Natural killer cell (primary cell): ENCODE results near the gene FANCD2. TPM values are rescaled to one million over a fixed set of nuclear protein-coding genes. Genes with fewer than 3 reads are reported as not detected.
"Not testable (repeated sequence)": the region's sequence is repeated elsewhere in the genome, so short reads cannot be mapped to it uniquely, and the experiment has no call there.

Experiments used
- ATAC-seq, 3 donors: fragments of 150-1000 bp in 2 of 3; fragments of 200-7000 bp in 1 of 3; cut with Tn5 transposase; 1 replicate in 1 of 3; 2 replicates in 2 of 3; pipeline ENCODE4 v1.10.0; 2021; ENCODE audit warnings: mild to moderate bottlenecking in 2 of 3, moderate library complexity in 2 of 3
- DNase-seq, 2 donors: peaks; one replicate each; pipeline versions ENCODE4 v3.0.0 to v3.0.0-alpha.2; 2013 to 2021; ENCODE audit warnings: mixed read lengths in 1 of 2
- H3K27ac ChIP-seq: one replicate; pipeline ENCODE4 v1.5.1; 2013; ENCODE audit warnings: mild to moderate bottlenecking, low read length
- H3K27me3 ChIP-seq: one replicate; pipeline ENCODE4 v1.6.1; 2013; ENCODE audit warnings: low read length; ENCODE audit not compliant: control insufficient read depth, insufficient read depth
- H3K36me3 ChIP-seq: one replicate; pipeline ENCODE4 v1.6.1; 2013; ENCODE audit warnings: low read length; ENCODE audit not compliant: control insufficient read depth, insufficient read depth
- H3K4me1 ChIP-seq: one replicate; pipeline ENCODE4 v1.6.1; 2013; ENCODE audit warnings: low read length; ENCODE audit not compliant: control insufficient read depth, insufficient read depth
- H3K4me3 ChIP-seq: one replicate; pipeline ENCODE4 v1.5.1; 2013; ENCODE audit warnings: low read length
- H3K9me3 ChIP-seq: one replicate; pipeline ENCODE4 v1.6.1; 2013; ENCODE audit warnings: low read length; ENCODE audit not compliant: control insufficient read depth, insufficient read depth
- H3K27ac Mint-ChIP-seq, 2 donors: one replicate each; pipeline ENCODE4 v1.8.0; 2022; ENCODE audit warnings: mild to moderate bottlenecking in 2 of 2, mixed read lengths in 2 of 2, moderate library complexity in 1 of 2
- H3K27me3 Mint-ChIP-seq, 2 donors: one replicate each; pipeline ENCODE4 v1.8.0; 2022; ENCODE audit warnings: low read depth in 2 of 2, mixed read lengths in 2 of 2
- H3K36me3 Mint-ChIP-seq: one replicate; pipeline ENCODE4 v1.8.0; 2022; ENCODE audit warnings: mixed read lengths
- H3K4me1 Mint-ChIP-seq, 2 donors: one replicate each; pipeline ENCODE4 v1.8.0; 2022; ENCODE audit warnings: mixed read lengths in 2 of 2
- H3K4me3 Mint-ChIP-seq: one replicate; pipeline ENCODE4 v1.8.0; 2022; ENCODE audit warnings: mild to moderate bottlenecking, moderate library complexity, mixed read lengths
- H3K9me3 Mint-ChIP-seq, 2 donors: one replicate each; pipeline ENCODE4 v1.8.0; 2022; ENCODE audit warnings: mixed read lengths in 2 of 2
- CTCF ChIP-seq: fragments of 200-600 bp; IDR thresholded peaks from one replicate; pipeline ENCODE4 v1.8.0; 2022; ENCODE audit warnings: antibody characterized with exemption
- WGBS: methylation state at CpG from one replicate; pipeline ENCODE4 v1.1.7; 2013; ENCODE audit warnings: missing lambda C conversion rate; ENCODE audit not compliant: insufficient coverage; 5-methylcytosine and 5-hydroxymethylcytosine counted together
- intact Hi-C: fragments of 100-400 bp; cut with micrococcal nuclease; formaldehyde crosslinking; loops from one replicate; pipeline ENCODE4 v1.14.2; 2022
- total RNA-seq, 4 donors: library from RNA; stranded (reverse); fragments of 120-200 nt in 1 of 4; gene quantifications; one replicate each; pipeline versions ENCODE4 v1.2.3 to v1.2.4, GENCODE V29; 2013 to 2022

The FANCD2 gene
- total RNA-seq, 3 donors from 2014 or later (not counting 1 experiment from before 2014, with no cell fraction given) = 9.0 to 15.7 (median 14.6) TPM

GRCh38 chr3:10081871-10082270, 55.6 kb downstream of the FANCD2 start:
- H3K4me3 Mint-ChIP-seq = no peak overlapping the region
- Histone ChIP-seq H3K9me3 (no peaks in the 10 kb centered on the region), H3K36me3 (peaks cover 2% of the 10 kb centered on the region), H3K4me3 (no peak overlapping the region), H3K4me1 (no peaks in the 10 kb centered on the region), H3K27ac (no peak overlapping the region), H3K27me3 (no peaks in the 10 kb centered on the region)
- H3K27me3 Mint-ChIP-seq = no peaks in the 10 kb centered on the region
- intact Hi-C loops = no loop called here
- no peak for DNase-seq
- TF ChIP-seq CTCF = no peak
- 98% methylated on average over 4 of the region's 4 CpGs for WGBS
- H3K9me3 Mint-ChIP-seq = no peaks in the 10 kb centered on the region
- H3K27ac Mint-ChIP-seq = no peak overlapping the region
- H3K36me3 Mint-ChIP-seq = no peaks in the 10 kb centered on the region
- H3K4me1 Mint-ChIP-seq = no peaks in the 10 kb centered on the region
- ATAC-seq = no peak

GRCh38 chr3:10085738-10086137, 59.5 kb downstream of the FANCD2 start:
- H3K4me3 Mint-ChIP-seq = no peak overlapping the region
- no peaks in the 10 kb centered on the region for H3K27me3 ChIP-seq
- no peaks in the 10 kb centered on the region for H3K9me3 ChIP-seq
- DNase-seq (no peak), ATAC-seq (no peak)
- 87% methylated on average over 1 of the region's 1 CpG for WGBS
- H3K27ac ChIP-seq = no peak overlapping the region
- H3K36me3 Mint-ChIP-seq = no peaks in the 10 kb centered on the region
- intact Hi-C loops = no loop called here
- no peaks in the 10 kb centered on the region for H3K9me3 Mint-ChIP-seq
- no peaks in the 10 kb centered on the region for H3K4me1 ChIP-seq
- H3K27me3 Mint-ChIP-seq = no peaks in the 10 kb centered on the region
- no peak for TF ChIP-seq CTCF
- H3K4me3 ChIP-seq = no peak overlapping the region
- H3K27ac Mint-ChIP-seq = no peak overlapping the region
- peaks cover 4% of the 10 kb centered on the region for H3K36me3 ChIP-seq
- H3K4me1 Mint-ChIP-seq = no peaks in the 10 kb centered on the region

GRCh38 chr3:10088256-10088655, 62.0 kb downstream of the FANCD2 start:
- Mint-ChIP-seq H3K4me1 (no peaks in the 10 kb centered on the region), H3K4me3 (no peak overlapping the region), H3K36me3 (peaks cover 8% of the 10 kb centered on the region), H3K9me3 (no peaks in the 10 kb centered on the region), H3K27me3 (no peaks in the 10 kb centered on the region), H3K27ac (no peak overlapping the region)
- ATAC-seq = no peak
- no peaks in the 10 kb centered on the region for H3K9me3 ChIP-seq
- no peak overlapping the region for H3K4me3 ChIP-seq
- no peak for TF ChIP-seq CTCF
- H3K4me1 ChIP-seq = no peaks in the 10 kb centered on the region
- WGBS = 100% methylated on average over 4 of the region's 4 CpGs
- no peaks in the 10 kb centered on the region for H3K27me3 ChIP-seq
- intact Hi-C loops = no loop called here
- no peak for DNase-seq
- peaks cover 2% of the 10 kb centered on the region for H3K36me3 ChIP-seq
- no peak overlapping the region for H3K27ac ChIP-seq

GRCh38 chr3:10090179-10090578, 63.9 kb downstream of the FANCD2 start:
- Mint-ChIP-seq H3K27ac (no peak overlapping the region), H3K9me3 (no peaks in the 10 kb centered on the region), H3K36me3 (peaks cover 9% of the 10 kb centered on the region), H3K27me3 (no peaks in the 10 kb centered on the region), H3K4me1 (no peaks in the 10 kb centered on the region), H3K4me3 (no peak overlapping the region)
- no peaks in the 10 kb centered on the region for H3K4me1 ChIP-seq
- DNase-seq = no peak
- no peak overlapping the region for H3K4me3 ChIP-seq
- no peaks in the 10 kb centered on the region for H3K9me3 ChIP-seq
- intact Hi-C loops = no loop called here
- H3K36me3 ChIP-seq = peaks cover 2% of the 10 kb centered on the region
- no peak overlapping the region for H3K27ac ChIP-seq
- no peaks in the 10 kb centered on the region for H3K27me3 ChIP-seq
- WGBS = 98% methylated on average over 6 of the region's 6 CpGs
- ATAC-seq = no peak
- no peak for TF ChIP-seq CTCF

- H3K27ac ChIP-seq, H3K27ac Mint-ChIP-seq, H3K36me3 Mint-ChIP-seq, H3K4me1 ChIP-seq, ATAC-seq, H3K9me3 Mint-ChIP-seq, H3K9me3 ChIP-seq, H3K27me3 Mint-ChIP-seq, H3K4me3 Mint-ChIP-seq, intact Hi-C loops, H3K4me3 ChIP-seq, DNase-seq, H3K27me3 ChIP-seq, H3K36me3 ChIP-seq, H3K4me1 Mint-ChIP-seq: not testable (repeated sequence)
- 100% methylated on average over 1 of the region's 1 CpG for WGBS
Observed at GRCh38 chr3:10090774-10091173, 64.5 kb downstream of the FANCD2 start.

GRCh38 chr3:10091387-10091786, 65.2 kb downstream of the FANCD2 start:
- H3K9me3 ChIP-seq, H3K36me3 ChIP-seq, ATAC-seq, H3K4me3 Mint-ChIP-seq, H3K27me3 Mint-ChIP-seq, H3K27ac Mint-ChIP-seq, H3K4me1 Mint-ChIP-seq, intact Hi-C loops, H3K4me1 ChIP-seq, H3K4me3 ChIP-seq, H3K36me3 Mint-ChIP-seq, DNase-seq, H3K9me3 Mint-ChIP-seq, H3K27me3 ChIP-seq, H3K27ac ChIP-seq: not testable (repeated sequence)
- WGBS = no CpG with 5 or more reads among the region's 2 CpGs
